T-helper 17 cell (primary cell): ENCODE measurements around the gene CREB3L4. TPM values are rescaled to one million over a fixed set of nuclear protein-coding genes. Genes with fewer than 3 reads are reported as not detected.

Source experiments
- ATAC-seq: fragments of 150-1000 bp; cut with Tn5 transposase; 2 replicates; pipeline ENCODE4 v1.10.0; 2021; ENCODE audit warnings: mild to moderate bottlenecking, moderate library complexity
- DNase-seq, 3 donors: peaks; one replicate each; pipeline versions ENCODE4 v3.0.0 to v3.0.0-alpha.2; 2020 to 2021
- H3K9me3 ChIP-seq: one replicate; pipeline ENCODE4 v1.7.0; 2013; ENCODE audit warnings: low read length, mild to moderate bottlenecking; ENCODE audit not compliant: control insufficient read depth, poor library complexity, severe bottlenecking
- H3K27ac Mint-ChIP-seq: one replicate; pipeline ENCODE4 v1.8.0; 2022; ENCODE audit warnings: mild to moderate bottlenecking, moderate library complexity, mixed read lengths
- H3K27me3 Mint-ChIP-seq: one replicate; pipeline ENCODE4 v1.8.0; 2022; ENCODE audit warnings: mixed read lengths
- H3K36me3 Mint-ChIP-seq: one replicate; pipeline ENCODE4 v1.8.0; 2022; ENCODE audit warnings: low read depth, mixed read lengths
- H3K4me1 Mint-ChIP-seq: one replicate; pipeline ENCODE4 v1.8.0; 2022; ENCODE audit warnings: mild to moderate bottlenecking, mixed read lengths
- H3K4me3 Mint-ChIP-seq: one replicate; pipeline ENCODE4 v1.8.0; 2022; ENCODE audit warnings: mild to moderate bottlenecking, moderate library complexity, mixed read lengths
- total RNA-seq, 4 donors: library from RNA in 2 of 4; stranded (reverse) in 2 of 4; gene quantifications; one replicate each; pipeline ENCODE4 v1.2.3 and lab custom pipeline; 2022 to 2026

CREB3L4 gene
- total RNA-seq, result 1 to 10 TPM; 4.5 to 6.0 TPM
- 3.5 to 4.4 reads per million in 2 donors for total RNA-seq (lab: John Stamatoyannopoulos, UW)

GRCh38 chr1:153967107-153967999 is at the start of gene CREB3L4:
Gene CREB3L4 (plus strand): TSS chr1:153967902. CDS start chr1:153968526, 624 bp downstream.
- Mint-ChIP-seq H3K4me1 (peaks cover 40% of the 10 kb centered on the region), H3K27ac (peak within 1 kb of the TSS; percentile 94), H3K27me3 (no peaks in the 10 kb centered on the region), H3K36me3 (peaks cover 2% of the 10 kb centered on the region), H3K4me3 (peak within 1 kb of the TSS; percentile 95)
- peak; percentile 88 for ATAC-seq
- H3K9me3 ChIP-seq, result no peaks in the 10 kb centered on the region
- DNase-seq, result peak; percentile 64 to 74 (median 69)

- ATAC-seq (no peak), DNase-seq (no peak)
- Mint-ChIP-seq H3K27me3 (no peaks in the 10 kb centered on the region), H3K36me3 (no peaks in the 10 kb centered on the region), H3K4me3 (peak overlapping the region; percentile 97), H3K27ac (peak overlapping the region; percentile 99), H3K4me1 (peaks cover 60% of the 10 kb centered on the region)
- H3K9me3 ChIP-seq, result no peaks in the 10 kb centered on the region
Observed at GRCh38 chr1:153919876-153920852, 47.5 kb upstream of the CREB3L4 start.

GRCh38 chr1:153921080-153921802 is 46.5 kb upstream of the CREB3L4 start:
- no peaks in the 10 kb centered on the region for H3K9me3 ChIP-seq
- Mint-ChIP-seq H3K4me3 (peak overlapping the region; percentile 97), H3K36me3 (no peaks in the 10 kb centered on the region), H3K4me1 (peaks cover 55% of the 10 kb centered on the region), H3K27ac (peak overlapping the region; percentile 99), H3K27me3 (no peaks in the 10 kb centered on the region)
- no peak for ATAC-seq
- DNase-seq, result no peak

- Mint-ChIP-seq H3K27me3 (no peaks in the 10 kb centered on the region), H3K4me1 (peaks cover 53% of the 10 kb centered on the region), H3K4me3 (peak overlapping the region; percentile 97), H3K36me3 (no peaks in the 10 kb centered on the region), H3K27ac (peak overlapping the region; percentile 99)
- no peak for ATAC-seq
- H3K9me3 ChIP-seq, result no peaks in the 10 kb centered on the region
- DNase-seq, result no peak
Observed at GRCh38 chr1:153921803-153922075, 46.0 kb upstream of the CREB3L4 start.

GRCh38 chr1:153922076-153922971 is 45.4 kb upstream of the CREB3L4 start:
- Mint-ChIP-seq H3K4me3 (peak overlapping the region; percentile 97), H3K27me3 (no peaks in the 10 kb centered on the region), H3K4me1 (peaks cover 51% of the 10 kb centered on the region), H3K27ac (peak overlapping the region; percentile 99), H3K36me3 (no peaks in the 10 kb centered on the region)
- peak; percentile 18 for ATAC-seq
- peak in 1 of 3 donors; percentile 48 for DNase-seq
- no peaks in the 10 kb centered on the region for H3K9me3 ChIP-seq

- H3K9me3 ChIP-seq, result no peaks in the 10 kb centered on the region
- Mint-ChIP-seq H3K27me3 (no peaks in the 10 kb centered on the region), H3K4me3 (peak within 1 kb of the TSS; percentile 97), H3K36me3 (no peaks in the 10 kb centered on the region), H3K27ac (peak within 1 kb of the TSS; percentile 99), H3K4me1 (peaks cover 45% of the 10 kb centered on the region)
- ATAC-seq (peak; percentile 93), DNase-seq (peak; percentile 96 to 98 (median 96))
Observed at GRCh38 chr1:153922972-153923925, 44.5 kb upstream of the CREB3L4 start, which contains the start of gene GATAD2B. Gene GATAD2B (minus strand): TSS chr1:153922972. CDS start chr1:153828347, 94,625 bp downstream.

- no peaks in the 10 kb centered on the region for H3K27me3 Mint-ChIP-seq
- no peaks in the 10 kb centered on the region for H3K36me3 Mint-ChIP-seq
- H3K9me3 ChIP-seq, result no peaks in the 10 kb centered on the region
- H3K27ac Mint-ChIP-seq, result peak overlapping the region; percentile 19
- DNase-seq (no peak), ATAC-seq (no peak)
- H3K4me1 Mint-ChIP-seq, result peaks cover 32% of the 10 kb centered on the region
- no peak overlapping the region for H3K4me3 Mint-ChIP-seq
Observed at GRCh38 chr1:153926405-153926804, 41.3 kb upstream of the CREB3L4 start.

- peak overlapping the region; percentile 19 for H3K4me3 Mint-ChIP-seq
- ATAC-seq, result no peak
- H3K27ac Mint-ChIP-seq, result peak overlapping the region; percentile 39
- peaks cover 19% of the 10 kb centered on the region for H3K4me1 Mint-ChIP-seq
- H3K36me3 Mint-ChIP-seq, result no peaks in the 10 kb centered on the region
- no peaks in the 10 kb centered on the region for H3K9me3 ChIP-seq
- no peaks in the 10 kb centered on the region for H3K27me3 Mint-ChIP-seq
- no peak for DNase-seq
Observed at GRCh38 chr1:153928245-153928644, 39.5 kb upstream of the CREB3L4 start.

GRCh38 chr1:153928791-153929341 is 38.8 kb upstream of the CREB3L4 start:
- Mint-ChIP-seq H3K36me3 (no peaks in the 10 kb centered on the region), H3K4me3 (no peak overlapping the region), H3K27me3 (no peaks in the 10 kb centered on the region), H3K4me1 (peaks cover 14% of the 10 kb centered on the region), H3K27ac (peak overlapping the region; percentile 39)
- ATAC-seq (no peak), DNase-seq (no peak)
- H3K9me3 ChIP-seq, result no peaks in the 10 kb centered on the region

- H3K9me3 ChIP-seq, result no peaks in the 10 kb centered on the region
- peaks cover 16% of the 10 kb centered on the region for H3K4me1 Mint-ChIP-seq
- H3K27ac Mint-ChIP-seq, result peak overlapping the region; percentile 39
- peaks cover under 1% of the 10 kb centered on the region for H3K36me3 Mint-ChIP-seq
- H3K27me3 Mint-ChIP-seq, result no peaks in the 10 kb centered on the region
- DNase-seq (no peak), ATAC-seq (no peak)
- H3K4me3 Mint-ChIP-seq, result no peak overlapping the region
Observed at GRCh38 chr1:153929426-153929825, 38.3 kb upstream of the CREB3L4 start.
